Measurements from ENCODE around the gene RFX1. TPM values are rescaled to one million over a fixed set of nuclear protein-coding genes. Genes with fewer than 3 reads are reported as not detected.

The RFX1 gene
- total and polyA plus RNA-seq, 2 of the 13 experiments (the other 11 are each of a cell fraction or from before 2014, with no cell fraction given) = 1.1 to 1.3 TPM

DNA sequence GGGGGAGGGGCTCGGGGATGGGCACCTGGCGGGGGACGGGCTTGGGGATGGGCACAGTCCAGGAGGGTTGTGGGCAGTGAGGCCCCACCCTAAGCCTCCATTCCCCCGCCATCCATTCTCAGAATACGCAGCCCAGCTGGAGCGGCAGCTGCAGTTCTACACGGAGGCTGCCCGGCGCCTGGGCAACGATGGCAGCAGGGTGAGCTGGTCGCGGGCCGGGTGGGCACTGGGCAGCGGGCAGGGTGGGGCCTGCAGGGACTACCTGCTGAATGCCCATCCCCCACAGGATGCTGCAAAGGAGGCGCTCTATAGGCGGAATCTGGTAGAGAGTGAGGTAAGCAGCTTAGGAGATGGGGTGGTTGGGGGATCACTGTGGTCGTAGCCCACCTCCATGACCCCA lies 76.2 kb downstream of the RFX1 start:
- Histone ChIP-seq H3K79me2 (ENCODE audit: insufficient read depth, low read length) (no peaks in the 10 kb centered on the region), H3K36me3 (replicated peaks in 1 of 2; ENCODE audit: control insufficient read depth in 1 of 2, insufficient read depth in 2 of 2, low read length in 2 of 2) (peaks cover 8 to 16% of the 10 kb centered on the region in 2 experiments), H3K9ac (ENCODE audit: insufficient read depth, low read depth, low read length) (no peak overlapping the region), H3K4me3 (replicated peaks in 1 of 3; ENCODE audit: insufficient read depth in 1 of 3, low read depth in 2 of 3, low read length in 3 of 3) (no peak overlapping the region), H4K20me1 (ENCODE audit: insufficient read depth, low read length) (no peaks in the 10 kb centered on the region), H3K27ac (ENCODE audit: extremely low read length, insufficient read depth, low read length) (no peak overlapping the region), H3K9me3 (ENCODE audit: low read length) (no peaks in the 10 kb centered on the region), H2AFZ (ENCODE audit: low read length) (no peak overlapping the region), H3K4me2 (ENCODE audit: low read depth, low read length) (no peak overlapping the region), H3K4me1 (ENCODE audit: insufficient read depth, low read length) (peaks cover 7% of the 10 kb centered on the region), H3K27me3 (ENCODE audit: control insufficient read depth in 1 of 2, insufficient read depth in 2 of 2, low read length in 2 of 2) (peaks cover 0 to 10% of the 10 kb centered on the region in 2 experiments; a peak in 1 of 5 replicates)
- ATAC-seq = no peak
- ChIA-PET POLR2A (no interaction called here), CTCF (ENCODE audit: low intra/inter-chr PET ratio, low total read pairs) (no interaction called here)
- DNase-seq (ENCODE audit: low spot score) = no peak
- TF ChIP-seq TGIF2 (CRISPR knock-in tag; IDR thresholded peaks at IDR 0.05) (no peak), HDAC2 (CRISPR knock-in tag; IDR thresholded peaks at IDR 0.05) (no peak), MAF1 (CRISPR knock-in tag; IDR thresholded peaks at IDR 0.05; ENCODE audit: borderline replicate concordance) (no peak)
- 94% methylated on average over 11 of the region's 17 CpGs for WGBS (ENCODE audit: low lambda C conversion rate)
- no peak for FAIRE-seq
- intact Hi-C loops (cut with micrococcal nuclease; ENCODE audit: unreplicated experiment) = no loop called here
- BruUV-seq (replicated peaks) = no TSS peak
- in situ Hi-C loops (cut with HindIII; ENCODE audit: extremely low pct_ligation_motif_present, low pct_unique_long_range_greater_than_20kb) = no loop called here

DNA sequence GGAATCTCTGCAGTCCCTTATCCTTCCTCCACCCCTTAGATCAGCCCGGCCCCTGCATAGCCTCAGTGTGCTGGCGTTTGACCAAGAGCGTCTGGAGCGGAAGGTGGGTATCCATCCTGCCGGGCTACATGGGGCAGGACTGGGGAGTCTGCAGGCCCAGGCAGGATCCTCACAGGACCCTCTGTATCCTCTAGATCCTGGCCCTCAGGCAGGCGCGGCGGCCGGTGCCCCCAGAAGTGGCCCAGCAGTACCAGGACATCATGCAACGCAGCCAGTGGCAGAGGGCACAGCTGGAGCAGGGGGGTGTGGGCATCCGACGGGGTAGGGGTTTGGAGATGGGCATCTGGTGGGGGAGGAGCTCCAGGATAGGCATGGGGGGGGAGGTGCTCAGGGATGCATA lies 76.8 kb downstream of the RFX1 start:
- DNase-seq (ENCODE audit: low spot score) (no peak), ATAC-seq (no peak), FAIRE-seq (no peak)
- 95% methylated on average over 8 of the region's 12 CpGs for WGBS (ENCODE audit: low lambda C conversion rate)
- no TSS peak for BruUV-seq (replicated peaks)
- no peak overlapping the region for H2AFZ ChIP-seq (ENCODE audit: low read length)
- H3K4me3 ChIP-seq (replicated peaks in 1 of 3; ENCODE audit: insufficient read depth in 1 of 3, low read depth in 2 of 3, low read length in 3 of 3) = no peak overlapping the region
- no peaks in the 10 kb centered on the region for H4K20me1 ChIP-seq (ENCODE audit: insufficient read depth, low read length)
- in situ Hi-C loops (cut with HindIII; ENCODE audit: extremely low pct_ligation_motif_present, low pct_unique_long_range_greater_than_20kb) = no loop called here
- no peak overlapping the region for H3K9ac ChIP-seq (ENCODE audit: insufficient read depth, low read depth, low read length)
- intact Hi-C loops (cut with micrococcal nuclease; ENCODE audit: unreplicated experiment) = no loop called here
- H3K36me3 ChIP-seq (replicated peaks in 1 of 2; ENCODE audit: control insufficient read depth in 1 of 2, insufficient read depth in 2 of 2, low read length in 2 of 2) = peaks cover 8 to 21% of the 10 kb centered on the region in 2 experiments
- H3K4me2 ChIP-seq (ENCODE audit: low read depth, low read length) = no peak overlapping the region
- no peak overlapping the region for H3K27ac ChIP-seq (ENCODE audit: extremely low read length, insufficient read depth, low read length)
- peaks cover 0 to 4% of the 10 kb centered on the region in 2 experiments; a peak in 1 of 5 replicates for H3K27me3 ChIP-seq (ENCODE audit: control insufficient read depth in 1 of 2, insufficient read depth in 2 of 2, low read length in 2 of 2)
- no peaks in the 10 kb centered on the region for H3K9me3 ChIP-seq (ENCODE audit: low read length)
- no peaks in the 10 kb centered on the region for H3K79me2 ChIP-seq (ENCODE audit: insufficient read depth, low read length)
- POLR2A ChIA-PET = no interaction called here
- peaks cover 2% of the 10 kb centered on the region for H3K4me1 ChIP-seq (ENCODE audit: insufficient read depth, low read length)
- CTCF ChIA-PET (ENCODE audit: low intra/inter-chr PET ratio, low total read pairs) = no interaction called here
- TF ChIP-seq, protein P1, sequence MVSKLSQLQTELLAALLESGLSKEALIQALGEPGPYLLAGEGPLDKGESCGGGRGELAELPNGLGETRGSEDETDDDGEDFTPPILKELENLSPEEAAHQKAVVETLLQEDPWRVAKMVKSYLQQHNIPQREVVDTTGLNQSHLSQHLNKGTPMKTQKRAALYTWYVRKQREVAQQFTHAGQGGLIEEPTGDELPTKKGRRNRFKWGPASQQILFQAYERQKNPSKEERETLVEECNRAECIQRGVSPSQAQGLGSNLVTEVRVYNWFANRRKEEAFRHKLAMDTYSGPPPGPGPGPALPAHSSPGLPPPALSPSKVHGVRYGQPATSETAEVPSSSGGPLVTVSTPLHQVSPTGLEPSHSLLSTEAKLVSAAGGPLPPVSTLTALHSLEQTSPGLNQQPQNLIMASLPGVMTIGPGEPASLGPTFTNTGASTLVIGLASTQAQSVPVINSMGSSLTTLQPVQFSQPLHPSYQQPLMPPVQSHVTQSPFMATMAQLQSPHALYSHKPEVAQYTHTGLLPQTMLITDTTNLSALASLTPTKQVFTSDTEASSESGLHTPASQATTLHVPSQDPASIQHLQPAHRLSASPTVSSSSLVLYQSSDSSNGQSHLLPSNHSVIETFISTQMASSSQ (IDR thresholded peaks at IDR 0.05; ENCODE audit: low read depth) = no peak
- TF ChIP-seq, protein P1 (CRISPR knock-in tag; IDR thresholded peaks at IDR 0.05; ENCODE audit: borderline replicate concordance) = no peak
- TF ChIP-seq, protein P2, sequence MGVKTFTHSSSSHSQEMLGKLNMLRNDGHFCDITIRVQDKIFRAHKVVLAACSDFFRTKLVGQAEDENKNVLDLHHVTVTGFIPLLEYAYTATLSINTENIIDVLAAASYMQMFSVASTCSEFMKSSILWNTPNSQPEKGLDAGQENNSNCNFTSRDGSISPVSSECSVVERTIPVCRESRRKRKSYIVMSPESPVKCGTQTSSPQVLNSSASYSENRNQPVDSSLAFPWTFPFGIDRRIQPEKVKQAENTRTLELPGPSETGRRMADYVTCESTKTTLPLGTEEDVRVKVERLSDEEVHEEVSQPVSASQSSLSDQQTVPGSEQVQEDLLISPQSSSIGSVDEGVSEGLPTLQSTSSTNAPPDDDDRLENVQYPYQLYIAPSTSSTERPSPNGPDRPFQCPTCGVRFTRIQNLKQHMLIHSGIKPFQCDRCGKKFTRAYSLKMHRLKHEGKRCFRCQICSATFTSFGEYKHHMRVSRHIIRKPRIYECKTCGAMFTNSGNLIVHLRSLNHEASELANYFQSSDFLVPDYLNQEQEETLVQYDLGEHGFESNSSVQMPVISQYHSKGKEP (CRISPR knock-in tag; IDR thresholded peaks at IDR 0.05) = no peak
- TF ChIP-seq, protein P3, sequence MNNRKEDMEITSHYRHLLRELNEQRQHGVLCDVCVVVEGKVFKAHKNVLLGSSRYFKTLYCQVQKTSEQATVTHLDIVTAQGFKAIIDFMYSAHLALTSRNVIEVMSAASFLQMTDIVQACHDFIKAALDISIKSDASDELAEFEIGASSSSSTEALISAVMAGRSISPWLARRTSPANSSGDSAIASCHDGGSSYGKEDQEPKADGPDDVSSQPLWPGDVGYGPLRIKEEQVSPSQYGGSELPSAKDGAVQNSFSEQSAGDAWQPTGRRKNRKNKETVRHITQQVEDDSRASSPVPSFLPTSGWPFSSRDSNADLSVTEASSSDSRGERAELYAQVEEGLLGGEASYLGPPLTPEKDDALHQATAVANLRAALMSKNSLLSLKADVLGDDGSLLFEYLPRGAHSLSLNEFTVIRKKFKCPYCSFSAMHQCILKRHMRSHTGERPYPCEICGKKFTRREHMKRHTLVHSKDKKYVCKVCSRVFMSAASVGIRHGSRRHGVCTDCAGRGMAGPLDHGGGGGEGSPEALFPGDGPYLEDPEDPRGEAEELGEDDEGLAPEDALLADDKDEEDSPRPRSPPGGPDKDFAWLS (CRISPR knock-in tag; IDR thresholded peaks at IDR 0.05; ENCODE audit: borderline replicate concordance) = no peak
